Measurements from ENCODE around the gene GARIN5B. TPM values are rescaled to one million over a fixed set of nuclear protein-coding genes. Genes with fewer than 3 reads are reported as not detected.
A peak's percentile ranks its signal among the peaks of the same experiment; 100 is the strongest.
"Not testable (repeated sequence)": the region's sequence is repeated elsewhere in the genome, so short reads cannot be mapped to it uniquely, and the experiment has no call there.

The GARIN5B gene
- total RNA-seq, 1 experiment from 2014 or later: not detected

DNA sequence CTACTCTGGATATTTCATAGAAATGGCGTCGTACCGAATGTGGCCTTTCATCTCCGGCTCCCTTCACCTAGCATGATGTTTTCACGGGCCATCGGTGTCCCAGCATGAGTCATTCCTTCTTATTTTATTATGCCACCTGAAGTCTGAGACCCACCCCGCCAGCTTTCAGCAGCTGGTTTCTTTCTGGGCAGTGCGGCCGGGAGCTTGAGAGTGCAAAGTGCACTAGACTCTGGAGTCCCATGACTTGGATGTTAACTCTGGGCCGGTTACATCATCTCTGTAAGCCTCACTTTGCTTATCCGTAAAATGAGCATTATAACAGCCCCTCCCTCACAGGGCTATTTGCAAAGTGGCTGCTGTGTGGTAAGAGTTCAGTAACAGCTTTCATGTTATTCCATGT, 29.2 kb downstream of the GARIN5B start:
- intact Hi-C loops (cut with micrococcal nuclease; ENCODE audit: unreplicated experiment): no loop called here
- Mint-ChIP-seq H3K36me3 (ENCODE audit: insufficient read depth, unreplicated experiment) (peaks cover 25% of the 10 kb centered on the region), H3K27me3 (ENCODE audit: unreplicated experiment) (no peaks in the 10 kb centered on the region), H3K27ac (ENCODE audit: unreplicated experiment) (peak overlapping the region; percentile 57), H3K4me1 (ENCODE audit: low read depth, unreplicated experiment) (peaks cover 17% of the 10 kb centered on the region), H3K9me3 (ENCODE audit: low read depth, unreplicated experiment) (no peaks in the 10 kb centered on the region), H3K4me3 (ENCODE audit: low read depth, unreplicated experiment) (peak overlapping the region; percentile 29)
- TF ChIP-seq, protein P1, sequence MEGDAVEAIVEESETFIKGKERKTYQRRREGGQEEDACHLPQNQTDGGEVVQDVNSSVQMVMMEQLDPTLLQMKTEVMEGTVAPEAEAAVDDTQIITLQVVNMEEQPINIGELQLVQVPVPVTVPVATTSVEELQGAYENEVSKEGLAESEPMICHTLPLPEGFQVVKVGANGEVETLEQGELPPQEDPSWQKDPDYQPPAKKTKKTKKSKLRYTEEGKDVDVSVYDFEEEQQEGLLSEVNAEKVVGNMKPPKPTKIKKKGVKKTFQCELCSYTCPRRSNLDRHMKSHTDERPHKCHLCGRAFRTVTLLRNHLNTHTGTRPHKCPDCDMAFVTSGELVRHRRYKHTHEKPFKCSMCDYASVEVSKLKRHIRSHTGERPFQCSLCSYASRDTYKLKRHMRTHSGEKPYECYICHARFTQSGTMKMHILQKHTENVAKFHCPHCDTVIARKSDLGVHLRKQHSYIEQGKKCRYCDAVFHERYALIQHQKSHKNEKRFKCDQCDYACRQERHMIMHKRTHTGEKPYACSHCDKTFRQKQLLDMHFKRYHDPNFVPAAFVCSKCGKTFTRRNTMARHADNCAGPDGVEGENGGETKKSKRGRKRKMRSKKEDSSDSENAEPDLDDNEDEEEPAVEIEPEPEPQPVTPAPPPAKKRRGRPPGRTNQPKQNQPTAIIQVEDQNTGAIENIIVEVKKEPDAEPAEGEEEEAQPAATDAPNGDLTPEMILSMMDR (IDR thresholded peaks at IDR 0.05; ENCODE audit: unreplicated experiment): no peak
- CTCF ChIA-PET: interaction anchor here (0.7 kb wide), 1 partner anchor 265 kb away, joined by 3 read pairs; the partner anchor contains the start of gene FIZ1
- BruUV-seq (replicated peaks): no TSS peak
- peak; percentile 62 for DNase-seq

- intact Hi-C loops (cut with micrococcal nuclease; ENCODE audit: unreplicated experiment): not testable (repeated sequence)
These were observed 33.3 kb downstream of the GARIN5B start for GRCh38 chr19:55329791-55330190.

DNA sequence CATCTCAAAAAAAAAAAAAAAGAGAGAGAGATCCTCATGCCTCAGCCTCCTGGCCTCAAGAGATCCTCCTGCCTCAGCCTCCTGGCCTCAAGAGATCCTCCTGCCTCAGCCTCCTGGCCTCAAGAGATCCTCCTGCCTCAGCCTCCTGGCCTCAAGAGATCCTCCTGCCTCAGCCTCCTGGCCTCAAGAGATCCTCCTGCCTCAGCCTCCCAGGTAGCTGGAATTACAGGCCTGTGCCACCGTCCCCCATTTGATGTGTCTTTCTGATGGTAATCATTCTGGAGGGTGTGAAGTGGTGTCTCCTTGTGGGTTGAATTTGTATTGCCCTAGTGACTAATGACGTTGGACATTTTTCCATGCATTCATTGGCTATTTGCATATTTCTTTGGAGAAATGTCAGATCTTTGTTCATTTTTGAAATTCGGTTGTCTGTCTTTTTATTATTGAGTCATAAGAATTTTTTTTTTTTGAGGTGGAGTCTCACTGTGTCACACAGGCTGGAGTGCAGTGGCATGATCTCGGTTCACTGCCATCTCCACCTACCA, 34.2 kb downstream of the GARIN5B start:
- H3K9me3 Mint-ChIP-seq (ENCODE audit: low read depth, unreplicated experiment); H3K4me3 Mint-ChIP-seq (ENCODE audit: low read depth, unreplicated experiment); H3K27me3 Mint-ChIP-seq (ENCODE audit: unreplicated experiment); BruUV-seq (replicated peaks); H3K36me3 Mint-ChIP-seq (ENCODE audit: insufficient read depth, unreplicated experiment); intact Hi-C loops (cut with micrococcal nuclease; ENCODE audit: unreplicated experiment): not testable (repeated sequence)
- peak; percentile 34 for DNase-seq
- peak overlapping the region; percentile 35 for H3K27ac Mint-ChIP-seq (ENCODE audit: unreplicated experiment)
- CTCF ChIA-PET: interaction anchor here (0.7 to 1.3 kb wide), 2 partner anchors 16 to 55 kb away, joined by 4 to 5 read pairs; partner anchors contain the start of gene TMEM238
- H3K4me1 Mint-ChIP-seq (ENCODE audit: low read depth, unreplicated experiment): peaks cover 15% of the 10 kb centered on the region

More at GRCh38 chr19:55329791-55330190, 33.3 kb downstream of the GARIN5B start:
- DNase-seq; H3K9me3 Mint-ChIP-seq (ENCODE audit: low read depth, unreplicated experiment); CTCF ChIA-PET; H3K27me3 Mint-ChIP-seq (ENCODE audit: unreplicated experiment); H3K27ac Mint-ChIP-seq (ENCODE audit: unreplicated experiment); BruUV-seq (replicated peaks); H3K4me3 Mint-ChIP-seq (ENCODE audit: low read depth, unreplicated experiment): not testable (repeated sequence)
- Mint-ChIP-seq H3K36me3 (ENCODE audit: insufficient read depth, unreplicated experiment) (peaks cover 11% of the 10 kb centered on the region), H3K4me1 (ENCODE audit: low read depth, unreplicated experiment) (peaks cover 18% of the 10 kb centered on the region)

- no peak for DNase-seq
- TF ChIP-seq, protein P1 (IDR thresholded peaks at IDR 0.05; ENCODE audit: unreplicated experiment): no peak
- H3K9me3 Mint-ChIP-seq (ENCODE audit: low read depth, unreplicated experiment): no peaks in the 10 kb centered on the region
- BruUV-seq (replicated peaks): no TSS peak
- peaks cover 18% of the 10 kb centered on the region for H3K4me1 Mint-ChIP-seq (ENCODE audit: low read depth, unreplicated experiment)
- intact Hi-C loops (cut with micrococcal nuclease; ENCODE audit: unreplicated experiment): no loop called here
- no peaks in the 10 kb centered on the region for H3K36me3 Mint-ChIP-seq (ENCODE audit: insufficient read depth, unreplicated experiment)
- H3K27me3 Mint-ChIP-seq (ENCODE audit: unreplicated experiment): peaks cover 17% of the 10 kb centered on the region
- no peak within 1 kb of the TSS for H3K4me3 Mint-ChIP-seq (ENCODE audit: low read depth, unreplicated experiment)
- no peak within 1 kb of the TSS for H3K27ac Mint-ChIP-seq (ENCODE audit: unreplicated experiment)
- CTCF ChIA-PET: no interaction called here
These were observed 37.9 kb downstream of the GARIN5B start, which contains the start of gene TMEM150B for GRCh38 chr19:55325172-55325571. Gene TMEM150B (minus strand): TSS chr19:55325341. CDS start chr19:55321036, 4,305 bp downstream.

- no peak overlapping the region for H3K27ac Mint-ChIP-seq (ENCODE audit: unreplicated experiment)
- no peak for DNase-seq
- no peaks in the 10 kb centered on the region for H3K9me3 Mint-ChIP-seq (ENCODE audit: low read depth, unreplicated experiment)
- intact Hi-C loops (cut with micrococcal nuclease; ENCODE audit: unreplicated experiment): no loop called here
- H3K4me1 Mint-ChIP-seq (ENCODE audit: low read depth, unreplicated experiment): peaks cover 18% of the 10 kb centered on the region
- H3K27me3 Mint-ChIP-seq (ENCODE audit: unreplicated experiment): peaks cover 17% of the 10 kb centered on the region
- no TSS peak for BruUV-seq (replicated peaks)
- CTCF ChIA-PET: no interaction called here
- H3K36me3 Mint-ChIP-seq (ENCODE audit: insufficient read depth, unreplicated experiment): no peaks in the 10 kb centered on the region
- H3K4me3 Mint-ChIP-seq (ENCODE audit: low read depth, unreplicated experiment): no peak overlapping the region
- TF ChIP-seq, protein P1 (IDR thresholded peaks at IDR 0.05; ENCODE audit: unreplicated experiment): no peak
These were observed 38.4 kb downstream of the GARIN5B start for GRCh38 chr19:55324662-55325061.
